Upper lobe of left lung (tissue), 6 donors: ENCODE measurements around the gene IDH1. TPM values are rescaled to one million over a fixed set of nuclear protein-coding genes. Genes with fewer than 3 reads are reported as not detected.

ENCODE experiments used
- ATAC-seq, 2 donors: fragments of 200-7000 bp; cut with Tn5 transposase; one replicate each; pipeline ENCODE4 v1.9.1; 2022; ENCODE audit warnings: mild to moderate bottlenecking in 2 of 2, moderate library complexity in 2 of 2; ENCODE audit not compliant: low FRiP score in 2 of 2
- DNase-seq, 2 donors: peaks; one replicate each; pipeline ENCODE4 v3.0.0-alpha.2; 2019 to 2020
- H3K27ac ChIP-seq, 4 donors: fragments of 200-600 bp; sonication (generic); one replicate each; pipeline ENCODE4 v1.5.1; 2016 to 2019
- H3K27me3 ChIP-seq, 4 donors: fragments of 200-600 bp; sonication (generic); one replicate each; pipeline ENCODE4 v1.5.1; 2017 to 2019
- H3K36me3 ChIP-seq, 4 donors: fragments of 200-600 bp; sonication (generic); one replicate each; pipeline ENCODE4 v1.5.1; 2016 to 2019
- H3K4me1 ChIP-seq, 4 donors: fragments of 200-600 bp; sonication (generic); one replicate each; pipeline ENCODE4 v1.5.1; 2018 to 2019
- H3K4me3 ChIP-seq, 4 donors: fragments of 200-600 bp; sonication (generic); one replicate each; pipeline ENCODE4 v1.5.1; 2017 to 2019; ENCODE audit warnings: mild to moderate bottlenecking in 2 of 4, moderate library complexity in 1 of 4
- H3K9me3 ChIP-seq, 4 donors: fragments of 200-600 bp; sonication (generic); one replicate each; pipeline ENCODE4 v1.5.1; 2018 to 2019
- CTCF ChIP-seq, 6 experiments: fragments of 450-650 bp in 4 of 6; fragments of 200-600 bp in 2 of 6; sonication (generic) in 2 of 6; IDR thresholded peaks; one replicate each; pipeline ENCODE4 v1.5.1; 2016 to 2019; ENCODE audit warnings: antibody characterized with exemption in 6 of 6
- EP300 ChIP-seq, 4 donors: sonication (generic); formaldehyde crosslinking; IDR thresholded peaks; one replicate each; pipeline ENCODE4 v1.5.1; 2017; ENCODE audit warnings: antibody characterized with exemption in 4 of 4, control low read depth in 2 of 4
- POLR2A ChIP-seq, 4 donors: fragments of 450-650 bp; IDR thresholded peaks; one replicate each; pipeline ENCODE4 v1.5.1; 2016 to 2017; ENCODE audit warnings: antibody characterized with exemption in 4 of 4, mild to moderate bottlenecking in 2 of 4
- POLR2AphosphoS5 ChIP-seq, 2 donors: sonication (generic); formaldehyde crosslinking; IDR thresholded peaks; one replicate each; pipeline ENCODE4 v1.5.1; 2017; ENCODE audit warnings: antibody characterized with exemption in 2 of 2
- WGBS, 2 donors: methylation state at CpG; one replicate each; pipeline ENCODE4 v1.1.5; 2017 to 2018; 5-methylcytosine and 5-hydroxymethylcytosine counted together
- total RNA-seq, 6 donors: library from RNA; depleted of rRNA in 4 of 6; stranded (reverse); fragments of >200 nt in 4 of 6; gene quantifications; one replicate each; pipeline versions ENCODE4 v1.1.0 to v1.2.1, GENCODE V29; 2016 to 2021
- donor health status: DM: no; HTN: no; CAD: no; lungs with moderate emphysema.
- donor health status: DM: no; HTN: yes; CAD: no; lungs with severe emphysema.

The IDH1 gene
- total RNA-seq, 6 donors from 2014 or later = 44.5 to 148 (median 89.6) TPM

GRCh38 chr2:208189069-208189809 lies 65.6 kb downstream of the IDH1 start:
- no peaks in the 10 kb centered on the region for H3K36me3 ChIP-seq
- H3K4me3 ChIP-seq = no peak overlapping the region
- no peak for ATAC-seq
- peaks cover 0 to under 1% (median under 1%) of the 10 kb centered on the region in 4 donors for H3K4me1 ChIP-seq
- no peak for TF ChIP-seq EP300 (IDR thresholded peaks at IDR 0.05)
- TF ChIP-seq CTCF (IDR thresholded peaks at IDR 0.05) = no peak
- TF ChIP-seq POLR2AphosphoS5 (IDR thresholded peaks at IDR 0.05) = no peak
- TF ChIP-seq POLR2A (IDR thresholded peaks at IDR 0.05) = no peak
- H3K9me3 ChIP-seq = no peaks in the 10 kb centered on the region
- no peak for DNase-seq
- no peaks in the 10 kb centered on the region for H3K27me3 ChIP-seq
- no peak overlapping the region for H3K27ac ChIP-seq
- 81 to 89% methylated on average over 5 of the region's 5 CpGs for WGBS, 2 donors

- no peaks in the 10 kb centered on the region for H3K27me3 ChIP-seq
- no peak overlapping the region for H3K27ac ChIP-seq
- 75 to 80% methylated on average over 2 of the region's 2 CpGs for WGBS, 2 donors
- H3K4me1 ChIP-seq = peaks cover 0 to 7% (median 5%) of the 10 kb centered on the region in 4 donors
- no peak for TF ChIP-seq EP300 (IDR thresholded peaks at IDR 0.05)
- TF ChIP-seq POLR2A (IDR thresholded peaks at IDR 0.05) = no peak
- TF ChIP-seq CTCF (IDR thresholded peaks at IDR 0.05) = no peak
- no peak for TF ChIP-seq POLR2AphosphoS5 (IDR thresholded peaks at IDR 0.05)
- ATAC-seq (no peak), DNase-seq (no peak)
- no peaks in the 10 kb centered on the region for H3K9me3 ChIP-seq
- no peak overlapping the region for H3K4me3 ChIP-seq
- no peaks in the 10 kb centered on the region for H3K36me3 ChIP-seq
Observed at GRCh38 chr2:208186893-208187292, 68.0 kb downstream of the IDH1 start.

- Histone ChIP-seq H3K4me1 (peaks cover 0 to 7% (median 5%) of the 10 kb centered on the region in 4 donors), H3K36me3 (no peaks in the 10 kb centered on the region), H3K27ac (no peak overlapping the region), H3K9me3 (no peaks in the 10 kb centered on the region), H3K4me3 (no peak overlapping the region), H3K27me3 (no peaks in the 10 kb centered on the region)
- 58 to 66% methylated on average over 5 of the region's 5 CpGs for WGBS, 2 donors
- no peak for DNase-seq
- ATAC-seq = no peak
- TF ChIP-seq POLR2A (IDR thresholded peaks at IDR 0.05) (no peak), EP300 (IDR thresholded peaks at IDR 0.05) (no peak), CTCF (IDR thresholded peaks at IDR 0.05) (no peak), POLR2AphosphoS5 (IDR thresholded peaks at IDR 0.05) (no peak)
Observed at GRCh38 chr2:208186465-208186864, 68.4 kb downstream of the IDH1 start.

Other genes starting within 250 kb of the IDH1 start
- 10 to 100 TPM; 16.4 to 56.3 (median 28.6) TPM for gene PLEKHM3, start 229.5 kb downstream of the IDH1 start, total RNA-seq
- gene CRYGD, start 130.5 kb downstream of the IDH1 start, total RNA-seq = not detected
- gene CRYGC, start 125.2 kb downstream of the IDH1 start, total RNA-seq = not detected
- not detected for gene CRYGB, start 108.9 kb downstream of the IDH1 start, total RNA-seq
- not detected for gene CRYGA, start 91.5 kb downstream of the IDH1 start, total RNA-seq
- not detected for gene C2orf80, start 65.0 kb downstream of the IDH1 start, total RNA-seq
- 10 to 100 TPM; 20.1 to 48.2 (median 25.1) TPM for gene PIKFYVE, start 11.2 kb upstream of the IDH1 start, total RNA-seq
- 1 to 10 TPM in 1 of 6 donors, under 1 TPM in 3, not detected in 2; 0.30 to 2.1 (median 0.40) TPM for gene PTH2R, start 151.7 kb upstream of the IDH1 start, total RNA-seq